OCI-LY3 (cell line): ENCODE data around the gene EHBP1.

Experiments used
- EZH2phosphoT487 ChIP-seq: fragments of 200-600 bp; shearing (Covaris generic); IDR thresholded peaks from 2 replicates; pipeline ENCODE4 v1.6.1; 2018; ENCODE audit warnings: antibody characterized with exemption, mixed run types, low read depth
- TF ChIP-seq, protein P1 (sequence below): fragments of 200-600, 300-600 bp; sonication (generic); IDR thresholded peaks from 2 replicates; pipeline ENCODE4 v1.5.1; 2014; ENCODE audit warnings: antibody characterized with exemption, low read length, low read depth

DNA sequence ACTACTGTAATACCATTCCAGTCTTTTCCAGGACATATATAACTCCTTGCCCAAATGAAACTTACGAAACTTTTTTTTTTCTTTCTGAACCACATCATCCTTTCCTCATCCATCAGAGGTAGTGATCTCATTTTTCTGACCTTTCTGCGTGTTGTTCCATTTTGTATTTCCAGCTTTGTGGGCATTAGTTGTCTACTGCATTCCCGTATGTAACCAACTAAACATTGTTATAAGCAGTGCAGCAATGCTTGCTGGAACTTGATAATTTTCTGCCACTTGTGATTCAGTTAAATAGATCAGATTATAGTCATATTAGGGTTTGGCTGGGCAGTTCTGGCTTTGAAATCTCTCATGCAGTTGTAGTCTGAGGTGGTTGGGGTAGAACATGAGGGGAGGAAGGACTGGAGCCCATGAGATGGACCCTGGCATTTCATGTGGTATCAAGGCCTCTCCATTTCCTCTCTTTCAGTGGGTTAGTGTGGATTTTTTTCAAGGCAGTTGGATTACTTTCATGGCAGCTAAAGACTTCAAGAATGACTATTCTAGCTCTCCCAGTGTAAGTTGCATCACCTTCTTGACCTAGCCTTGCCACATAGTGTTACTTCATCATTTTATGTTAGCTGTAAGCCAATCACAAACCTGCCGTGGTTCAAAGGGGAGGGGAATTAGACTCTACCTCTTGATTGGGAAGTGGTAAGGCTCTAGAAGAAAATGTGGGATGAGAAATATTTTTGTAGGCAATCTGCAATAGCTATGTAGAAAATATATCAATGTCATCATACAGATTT lies 80.5 kb downstream of the EHBP1 start:
- TF ChIP-seq, protein P1, sequence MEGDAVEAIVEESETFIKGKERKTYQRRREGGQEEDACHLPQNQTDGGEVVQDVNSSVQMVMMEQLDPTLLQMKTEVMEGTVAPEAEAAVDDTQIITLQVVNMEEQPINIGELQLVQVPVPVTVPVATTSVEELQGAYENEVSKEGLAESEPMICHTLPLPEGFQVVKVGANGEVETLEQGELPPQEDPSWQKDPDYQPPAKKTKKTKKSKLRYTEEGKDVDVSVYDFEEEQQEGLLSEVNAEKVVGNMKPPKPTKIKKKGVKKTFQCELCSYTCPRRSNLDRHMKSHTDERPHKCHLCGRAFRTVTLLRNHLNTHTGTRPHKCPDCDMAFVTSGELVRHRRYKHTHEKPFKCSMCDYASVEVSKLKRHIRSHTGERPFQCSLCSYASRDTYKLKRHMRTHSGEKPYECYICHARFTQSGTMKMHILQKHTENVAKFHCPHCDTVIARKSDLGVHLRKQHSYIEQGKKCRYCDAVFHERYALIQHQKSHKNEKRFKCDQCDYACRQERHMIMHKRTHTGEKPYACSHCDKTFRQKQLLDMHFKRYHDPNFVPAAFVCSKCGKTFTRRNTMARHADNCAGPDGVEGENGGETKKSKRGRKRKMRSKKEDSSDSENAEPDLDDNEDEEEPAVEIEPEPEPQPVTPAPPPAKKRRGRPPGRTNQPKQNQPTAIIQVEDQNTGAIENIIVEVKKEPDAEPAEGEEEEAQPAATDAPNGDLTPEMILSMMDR: no peak
- TF ChIP-seq EZH2phosphoT487: no peak
